HCT116 (cell line): ENCODE data around the gene OTOG. TPM values are rescaled to one million over a fixed set of nuclear protein-coding genes. Genes with fewer than 3 reads are reported as not detected.

ENCODE experiments used
- ATAC-seq: fragments of 200-7000 bp; cut with Tn5 transposase; 2 replicates; pipeline ENCODE4 v1.9.1; 2020; ENCODE audit warnings: mild to moderate bottlenecking, moderate library complexity
- BruUV-seq: library from RNA; stranded (reverse); fragments of 400-500 nt; replicated peaks from 2 replicates; lab custom pipeline; 2021; lab: Mats Ljungman, UMichigan
- CTCF ChIA-PET: fragments of 300-600 bp; sonication (Branson Sonifier 250); formaldehyde crosslinking; loops from one replicate; lab custom pipeline; 2021; ENCODE audit warnings: antibody characterized with exemption; lab: Charles Lee
- POLR2A ChIA-PET: fragments of 300-600, 350-600 bp; sonication (Branson Sonifier 250); formaldehyde crosslinking; loops from one replicate; lab custom pipeline; 2021; ENCODE audit warnings: antibody characterized with exemption; lab: Charles Lee
- RAD21 ChIA-PET, 2 experiments: fragments of 300-600 bp; sonication (Branson Sonifier 250); formaldehyde crosslinking; loops; one replicate each; lab custom pipeline; 2023; ENCODE audit warnings: low total read pairs in 2 of 2; ENCODE audit not compliant: uncharacterized antibody in 2 of 2, unreplicated experiment in 2 of 2, low non-redundant PET in 1 of 2; lab: Charles Lee
- DNase-seq: peaks from one replicate; pipeline ENCODE4 v3.0.0-alpha.2; 2010; ENCODE audit warnings: low read depth, low spot score
- H2AFZ ChIP-seq: fragments of 200-600 bp; shearing (Covaris generic), sonication (generic); 2 replicates; pipeline ENCODE4 v1.6.1; 2017; ENCODE audit warnings: low read depth, mixed run types, mixed read lengths, antibody characterized with exemption, low read length; ENCODE audit not compliant: poor library complexity, severe bottlenecking
- H3K27ac ChIP-seq: 2 replicates; pipeline ENCODE4 v1.5.1; 2012; ENCODE audit warnings: low read depth, low read length
- H3K27me3 ChIP-seq: fragments of 200-600 bp; sonication (generic); 2 replicates; pipeline ENCODE4 v1.6.1; 2016; ENCODE audit warnings: mixed run types, low read length, mixed read lengths; ENCODE audit not compliant: insufficient read depth
- H3K36me3 ChIP-seq, 2 experiments: fragments of 200-500 bp in 1 of 2; fragments of 200-600 bp in 1 of 2; sonication (Bioruptor generic) in 1 of 2; sonication (generic) in 1 of 2; 2 replicates each; pipeline versions ENCODE4 v1.5.1 to v1.6.1; 2014 to 2016; ENCODE audit warnings: low read length in 2 of 2, inconsistent platforms in 1 of 2, mixed read lengths in 1 of 2, mixed run types in 1 of 2; ENCODE audit not compliant: insufficient read depth in 2 of 2, control insufficient read depth in 1 of 2
- H3K4me1 ChIP-seq, 2 experiments: fragments of 200-600 bp in 1 of 2; sonication (generic) in 1 of 2; 2 replicates each; pipeline versions ENCODE4 v1.5.1 to v1.6.1; 2012 to 2017; ENCODE audit warnings: low read length in 2 of 2, inconsistent platforms in 1 of 2, mild to moderate bottlenecking in 1 of 2, mixed read lengths in 1 of 2, mixed run types in 1 of 2, moderate library complexity in 1 of 2; ENCODE audit not compliant: insufficient read depth in 2 of 2, control insufficient read depth in 1 of 2
- H3K4me2 ChIP-seq: fragments of 200-600 bp; sonication (generic); 2 replicates; pipeline ENCODE4 v1.6.1; 2017; ENCODE audit warnings: mixed run types, low read length, mixed read lengths
- H3K4me3 ChIP-seq, 2 experiments: fragments of 200-600 bp in 1 of 2; sonication (generic) in 1 of 2; replicated peaks in 1 of 2; 2 replicates each; pipeline ENCODE4 v1.5.1; 2011 to 2016; ENCODE audit warnings: low read length in 2 of 2, control low read depth in 1 of 2, low read depth in 1 of 2, mild to moderate bottlenecking in 1 of 2, mixed read lengths in 1 of 2, mixed run types in 1 of 2
- H3K79me2 ChIP-seq: fragments of 200-600 bp; sonication (generic); 2 replicates; pipeline ENCODE4 v1.6.1; 2017; ENCODE audit warnings: mild to moderate bottlenecking, mixed run types, low read length, moderate library complexity, mixed read lengths; ENCODE audit not compliant: insufficient read depth
- H3K9ac ChIP-seq: fragments of 200-600 bp; sonication (generic); 2 replicates; pipeline ENCODE4 v1.6.1; 2016; ENCODE audit warnings: low read length, mixed read lengths
- H3K9me2 ChIP-seq: fragments of 200-600 bp; sonication (generic), shearing (Covaris generic); 2 replicates; pipeline ENCODE4 v1.6.1; 2017; ENCODE audit warnings: mixed run types, mild to moderate bottlenecking, moderate library complexity; ENCODE audit not compliant: insufficient read depth
- H3K9me3 ChIP-seq, 2 experiments: fragments of 200-500 bp in 1 of 2; fragments of 200-600 bp in 1 of 2; sonication (Bioruptor generic) in 1 of 2; sonication (generic) in 1 of 2; 2 replicates each; pipeline ENCODE4 v1.6.1; 2014 to 2017; ENCODE audit warnings: low read length in 2 of 2, mixed read lengths in 2 of 2, inconsistent platforms in 1 of 2, low read depth in 1 of 2, mild to moderate bottlenecking in 1 of 2, mixed run types in 1 of 2, moderate library complexity in 1 of 2; ENCODE audit not compliant: control insufficient read depth in 1 of 2, insufficient read depth in 1 of 2
- H4K20me1 ChIP-seq: fragments of 200-600 bp; sonication (generic), shearing (Covaris generic); 2 replicates; pipeline ENCODE4 v1.6.1; 2017; ENCODE audit warnings: mixed run types, mild to moderate bottlenecking, moderate library complexity; ENCODE audit not compliant: insufficient read depth
- CBX3 ChIP-seq: IDR thresholded peaks from 2 replicates; pipeline ENCODE4 v1.6.1; 2012; ENCODE audit warnings: low read depth
- CEBPB ChIP-seq: IDR thresholded peaks from 2 replicates; pipeline ENCODE4 v1.6.1; 2012; ENCODE audit warnings: low read depth
- ELF1 ChIP-seq: IDR thresholded peaks from 2 replicates; pipeline ENCODE4 v1.6.1; 2012; ENCODE audit warnings: low read depth, borderline replicate concordance
- EZH2 ChIP-seq: fragments of 200-600 bp; sonication (generic); IDR thresholded peaks from 2 replicates; pipeline ENCODE4 v1.6.1; 2017; ENCODE audit warnings: antibody characterized with exemption, mixed run types
- EZH2phosphoT487 ChIP-seq: fragments of 200-600 bp; IDR thresholded peaks from 2 replicates; pipeline ENCODE4 v1.6.1; 2018; ENCODE audit warnings: antibody characterized with exemption, borderline replicate concordance
- JUND ChIP-seq: IDR thresholded peaks from 2 replicates; pipeline ENCODE4 v1.6.1; 2012
- POLR2A ChIP-seq: IDR thresholded peaks from 2 replicates; pipeline ENCODE4 v1.7.0; 2011; ENCODE audit warnings: borderline replicate concordance; ENCODE audit not compliant: insufficient read depth, insufficient read length; ENCODE audit errors: extremely low read depth
- POLR2AphosphoS5 ChIP-seq: IDR thresholded peaks from 2 replicates; pipeline ENCODE4 v1.6.1; 2011; ENCODE audit warnings: mild to moderate bottlenecking, low read depth, low read length, moderate library complexity
- SIN3A ChIP-seq: IDR thresholded peaks from 2 replicates; pipeline ENCODE4 v1.6.1; 2012; ENCODE audit warnings: low read depth
- SRF ChIP-seq: IDR thresholded peaks from 2 replicates; pipeline ENCODE4 v1.6.1; 2012; ENCODE audit warnings: low read depth
- TCF7L2 ChIP-seq: IDR thresholded peaks from 2 replicates; pipeline ENCODE4 v1.7.0; 2011; ENCODE audit warnings: borderline replicate concordance, inconsistent platforms; ENCODE audit not compliant: insufficient read depth, insufficient read length; ENCODE audit errors: extremely low read depth
- YY1 ChIP-seq: IDR thresholded peaks from 2 replicates; pipeline ENCODE4 v1.6.1; 2011; ENCODE audit warnings: low read length, low read depth, moderate library complexity, mild to moderate bottlenecking; ENCODE audit not compliant: insufficient replicate concordance; ENCODE audit errors: extremely low read depth
- ZFX ChIP-seq: fragments of 450-650 bp; IDR thresholded peaks from 2 replicates; pipeline ENCODE4 v1.6.1; 2017
- intact Hi-C: fragments of 100-400 bp; cut with micrococcal nuclease; formaldehyde crosslinking; loops from 2 replicates; pipeline ENCODE4 v1.10.0; 2022
- total RNA-seq: library from RNA; stranded (reverse); gene quantifications from one replicate; pipeline ENCODE4 v1.2.1, GENCODE V29; 2021; ENCODE audit not compliant: unreplicated experiment
- TF ChIP-seq, protein P1 (sequence below): IDR thresholded peaks from 2 replicates; pipeline ENCODE4 v1.6.1; 2012; ENCODE audit warnings: low read depth
- TF ChIP-seq, protein P2 (sequence below): IDR thresholded peaks from 2 replicates; pipeline ENCODE4 v1.6.1; 2012
- TF ChIP-seq, protein P3 (sequence below), 3 experiments: fragments of 200-600 bp in 1 of 3; sonication (generic) in 1 of 3; IDR thresholded peaks in 2 of 3; conservative IDR thresholded peaks in 1 of 3; 2 replicates each; pipeline ENCODE4 v1.5.1; 2012 to 2017; ENCODE audit warnings: low read depth in 2 of 3, low read length in 2 of 3, antibody characterized with exemption in 1 of 3, borderline replicate concordance in 1 of 3, control low read depth in 1 of 3, mild to moderate bottlenecking in 1 of 3, mixed read lengths in 1 of 3, mixed run types in 1 of 3, moderate library complexity in 1 of 3; ENCODE audit not compliant: insufficient read depth in 1 of 3
- TF ChIP-seq, protein P4 (sequence below): IDR thresholded peaks from 2 replicates; pipeline ENCODE4 v1.6.1; 2012
- TF ChIP-seq, protein P5 (sequence below): IDR thresholded peaks from 2 replicates; pipeline ENCODE4 v1.6.1; 2011; ENCODE audit warnings: mild to moderate bottlenecking, low read length, moderate library complexity; ENCODE audit not compliant: insufficient replicate concordance; ENCODE audit errors: extremely low read depth

The OTOG gene
- total RNA-seq, 1 experiment from 2014 or later = 0.07 TPM

DNA sequence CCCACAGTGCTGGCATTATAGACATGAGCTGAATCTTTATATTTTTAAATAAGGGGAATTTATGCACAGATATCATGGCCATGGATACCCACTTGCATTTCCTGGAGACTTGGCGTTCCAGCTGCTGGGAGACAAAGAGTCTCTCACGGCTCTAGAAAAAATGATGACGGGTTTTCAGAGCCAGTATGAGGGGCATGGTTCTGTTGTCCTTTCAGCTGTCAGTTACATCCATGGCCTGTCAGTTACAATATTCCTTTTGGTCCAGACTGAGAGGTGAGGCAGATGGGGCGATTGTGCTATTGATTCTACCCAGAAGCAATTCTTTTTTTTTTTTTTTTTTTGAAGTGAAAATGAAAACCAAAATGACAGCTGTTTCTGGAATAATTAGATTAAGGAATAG, 32.6 kb upstream of the OTOG start:
- ChIA-PET CTCF (interaction anchor here (0.8 to 1.2 kb wide), 2 partner anchors 14 to 128 kb away, joined by 3 to 4 read pairs; no protein-coding TSS in a partner anchor), POLR2A (no interaction called here), RAD21 (no interaction called here)
- Histone ChIP-seq H3K79me2 (no peaks in the 10 kb centered on the region), H3K4me3 (no peak overlapping the region), H3K9me2 (no peaks in the 10 kb centered on the region), H2AFZ (no peak overlapping the region), H3K36me3 (no peaks in the 10 kb centered on the region), H3K9me3 (no peaks in the 10 kb centered on the region), H3K27me3 (no peaks in the 10 kb centered on the region), H3K27ac (no peak overlapping the region), H3K9ac (no peak overlapping the region), H4K20me1 (no peaks in the 10 kb centered on the region), H3K4me2 (no peak overlapping the region), H3K4me1 (no peaks in the 10 kb centered on the region)
- no peak for ATAC-seq
- intact Hi-C loops = no loop called here
- BruUV-seq = no TSS peak
- TF ChIP-seq POLR2AphosphoS5 (no peak), CEBPB (no peak), CBX3 (no peak), JUND (no peak), SIN3A (no peak), SRF (no peak), ELF1 (no peak), EZH2phosphoT487 (no peak), POLR2A (no peak), ZFX (no peak), YY1 (no peak), EZH2 (no peak), TCF7L2 (no peak)
- TF ChIP-seq, protein P1, sequence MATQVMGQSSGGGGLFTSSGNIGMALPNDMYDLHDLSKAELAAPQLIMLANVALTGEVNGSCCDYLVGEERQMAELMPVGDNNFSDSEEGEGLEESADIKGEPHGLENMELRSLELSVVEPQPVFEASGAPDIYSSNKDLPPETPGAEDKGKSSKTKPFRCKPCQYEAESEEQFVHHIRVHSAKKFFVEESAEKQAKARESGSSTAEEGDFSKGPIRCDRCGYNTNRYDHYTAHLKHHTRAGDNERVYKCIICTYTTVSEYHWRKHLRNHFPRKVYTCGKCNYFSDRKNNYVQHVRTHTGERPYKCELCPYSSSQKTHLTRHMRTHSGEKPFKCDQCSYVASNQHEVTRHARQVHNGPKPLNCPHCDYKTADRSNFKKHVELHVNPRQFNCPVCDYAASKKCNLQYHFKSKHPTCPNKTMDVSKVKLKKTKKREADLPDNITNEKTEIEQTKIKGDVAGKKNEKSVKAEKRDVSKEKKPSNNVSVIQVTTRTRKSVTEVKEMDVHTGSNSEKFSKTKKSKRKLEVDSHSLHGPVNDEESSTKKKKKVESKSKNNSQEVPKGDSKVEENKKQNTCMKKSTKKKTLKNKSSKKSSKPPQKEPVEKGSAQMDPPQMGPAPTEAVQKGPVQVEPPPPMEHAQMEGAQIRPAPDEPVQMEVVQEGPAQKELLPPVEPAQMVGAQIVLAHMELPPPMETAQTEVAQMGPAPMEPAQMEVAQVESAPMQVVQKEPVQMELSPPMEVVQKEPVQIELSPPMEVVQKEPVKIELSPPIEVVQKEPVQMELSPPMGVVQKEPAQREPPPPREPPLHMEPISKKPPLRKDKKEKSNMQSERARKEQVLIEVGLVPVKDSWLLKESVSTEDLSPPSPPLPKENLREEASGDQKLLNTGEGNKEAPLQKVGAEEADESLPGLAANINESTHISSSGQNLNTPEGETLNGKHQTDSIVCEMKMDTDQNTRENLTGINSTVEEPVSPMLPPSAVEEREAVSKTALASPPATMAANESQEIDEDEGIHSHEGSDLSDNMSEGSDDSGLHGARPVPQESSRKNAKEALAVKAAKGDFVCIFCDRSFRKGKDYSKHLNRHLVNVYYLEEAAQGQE = no peak
- TF ChIP-seq, protein P2, sequence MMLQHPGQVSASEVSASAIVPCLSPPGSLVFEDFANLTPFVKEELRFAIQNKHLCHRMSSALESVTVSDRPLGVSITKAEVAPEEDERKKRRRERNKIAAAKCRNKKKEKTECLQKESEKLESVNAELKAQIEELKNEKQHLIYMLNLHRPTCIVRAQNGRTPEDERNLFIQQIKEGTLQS = no peak
- TF ChIP-seq, protein P3, sequence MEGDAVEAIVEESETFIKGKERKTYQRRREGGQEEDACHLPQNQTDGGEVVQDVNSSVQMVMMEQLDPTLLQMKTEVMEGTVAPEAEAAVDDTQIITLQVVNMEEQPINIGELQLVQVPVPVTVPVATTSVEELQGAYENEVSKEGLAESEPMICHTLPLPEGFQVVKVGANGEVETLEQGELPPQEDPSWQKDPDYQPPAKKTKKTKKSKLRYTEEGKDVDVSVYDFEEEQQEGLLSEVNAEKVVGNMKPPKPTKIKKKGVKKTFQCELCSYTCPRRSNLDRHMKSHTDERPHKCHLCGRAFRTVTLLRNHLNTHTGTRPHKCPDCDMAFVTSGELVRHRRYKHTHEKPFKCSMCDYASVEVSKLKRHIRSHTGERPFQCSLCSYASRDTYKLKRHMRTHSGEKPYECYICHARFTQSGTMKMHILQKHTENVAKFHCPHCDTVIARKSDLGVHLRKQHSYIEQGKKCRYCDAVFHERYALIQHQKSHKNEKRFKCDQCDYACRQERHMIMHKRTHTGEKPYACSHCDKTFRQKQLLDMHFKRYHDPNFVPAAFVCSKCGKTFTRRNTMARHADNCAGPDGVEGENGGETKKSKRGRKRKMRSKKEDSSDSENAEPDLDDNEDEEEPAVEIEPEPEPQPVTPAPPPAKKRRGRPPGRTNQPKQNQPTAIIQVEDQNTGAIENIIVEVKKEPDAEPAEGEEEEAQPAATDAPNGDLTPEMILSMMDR (IDR thresholded peaks at IDR 0.05 in 2 of 3, conservative IDR thresholded peaks at IDR 0.05 in 1 of 3; ENCODE audit: borderline replicate concordance in 1 of 3, insufficient read depth in 1 of 3, low read depth in 2 of 3, low read length in 2 of 3) = no peak
- TF ChIP-seq, protein P4, sequence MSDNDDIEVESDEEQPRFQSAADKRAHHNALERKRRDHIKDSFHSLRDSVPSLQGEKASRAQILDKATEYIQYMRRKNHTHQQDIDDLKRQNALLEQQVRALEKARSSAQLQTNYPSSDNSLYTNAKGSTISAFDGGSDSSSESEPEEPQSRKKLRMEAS = no peak
- TF ChIP-seq, protein P5, sequence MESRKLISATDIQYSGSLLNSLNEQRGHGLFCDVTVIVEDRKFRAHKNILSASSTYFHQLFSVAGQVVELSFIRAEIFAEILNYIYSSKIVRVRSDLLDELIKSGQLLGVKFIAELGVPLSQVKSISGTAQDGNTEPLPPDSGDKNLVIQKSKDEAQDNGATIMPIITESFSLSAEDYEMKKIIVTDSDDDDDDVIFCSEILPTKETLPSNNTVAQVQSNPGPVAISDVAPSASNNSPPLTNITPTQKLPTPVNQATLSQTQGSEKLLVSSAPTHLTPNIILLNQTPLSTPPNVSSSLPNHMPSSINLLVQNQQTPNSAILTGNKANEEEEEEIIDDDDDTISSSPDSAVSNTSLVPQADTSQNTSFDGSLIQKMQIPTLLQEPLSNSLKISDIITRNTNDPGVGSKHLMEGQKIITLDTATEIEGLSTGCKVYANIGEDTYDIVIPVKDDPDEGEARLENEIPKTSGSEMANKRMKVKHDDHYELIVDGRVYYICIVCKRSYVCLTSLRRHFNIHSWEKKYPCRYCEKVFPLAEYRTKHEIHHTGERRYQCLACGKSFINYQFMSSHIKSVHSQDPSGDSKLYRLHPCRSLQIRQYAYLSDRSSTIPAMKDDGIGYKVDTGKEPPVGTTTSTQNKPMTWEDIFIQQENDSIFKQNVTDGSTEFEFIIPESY = no peak
- DNase-seq = no peak
